ENCODE data around the gene B4GALNT1.

GRCh38 chr12:57577981-57578758, 54.8 kb downstream of the B4GALNT1 start:
- TF ChIP-seq SIN3B (IDR thresholded peaks at IDR 0.05; ENCODE audit: low read depth), result no peak
- TF ChIP-seq GTF2F1 (IDR thresholded peaks at IDR 0.05; ENCODE audit: low read depth, low read length), result no peak
- no peak for TF ChIP-seq MAZ (CRISPR knock-in tag; conservative IDR thresholded peaks at IDR 0.05 in 1 of 2, IDR thresholded peaks at IDR 0.05 in 1 of 2)
- TF ChIP-seq CREB1 (IDR thresholded peaks at IDR 0.05), result no peak
- TF ChIP-seq CREB1 (CRISPR knock-in tag; IDR thresholded peaks at IDR 0.05), result no peak
- TF ChIP-seq PHTF2 (CRISPR knock-in tag; IDR thresholded peaks at IDR 0.05), result no peak
